Uterus (tissue), 2 donors: ENCODE data around the gene SRRM3.

Source experiments
- CTCF ChIP-seq, 4 experiments: fragments of 200-600 bp in 2 of 4; fragments of 450-650 bp in 2 of 4; sonication (generic) in 2 of 4; IDR thresholded peaks; one replicate each; pipeline ENCODE4 v1.5.1; 2016 to 2019; ENCODE audit warnings: antibody characterized with exemption in 4 of 4, mild to moderate bottlenecking in 2 of 4, moderate library complexity in 1 of 4
- POLR2A ChIP-seq, 2 donors: fragments of 450-650 bp; IDR thresholded peaks; one replicate each; pipeline ENCODE4 v1.6.1; 2016; ENCODE audit warnings: antibody characterized with exemption in 2 of 2, mild to moderate bottlenecking in 1 of 2, moderate library complexity in 1 of 2

- TF ChIP-seq POLR2A (IDR thresholded peaks at IDR 0.05) (no peak), CTCF (IDR thresholded peaks at IDR 0.05) (no peak)
Observed at GRCh38 chr7:76220185-76221057, 18.7 kb downstream of the SRRM3 start.
